Karpas-422 (cell line): Measurements from ENCODE around the gene GPX4. TPM values are rescaled to one million over a fixed set of nuclear protein-coding genes. Genes with fewer than 3 reads are reported as not detected.

ENCODE experiments used
- DNase-seq: peaks from one replicate; pipeline ENCODE4 v3.0.0-alpha.2; 2015
- H2AFZ ChIP-seq: fragments of 200-600 bp; sonication (generic); 2 replicates; pipeline ENCODE4 v1.6.1; 2014; ENCODE audit warnings: antibody characterized with exemption, low read length, mixed read lengths
- H3K27ac ChIP-seq: fragments of 200-600 bp; sonication (generic); 2 replicates; pipeline ENCODE4 v1.5.1; 2014; ENCODE audit warnings: mild to moderate bottlenecking, low read length, moderate library complexity
- H3K27me3 ChIP-seq: fragments of 200-600 bp; sonication (generic); 2 replicates; pipeline ENCODE4 v1.6.1; 2014; ENCODE audit warnings: low read length, mixed read lengths
- H3K36me3 ChIP-seq: fragments of 200-600 bp; sonication (generic); 2 replicates; pipeline ENCODE4 v1.6.1; 2014; ENCODE audit warnings: low read length, mixed read lengths; ENCODE audit not compliant: insufficient read depth
- H3K4me1 ChIP-seq: fragments of 200-600 bp; sonication (generic); 2 replicates; pipeline ENCODE4 v1.6.1; 2014; ENCODE audit warnings: mild to moderate bottlenecking, low read length, mixed read lengths
- H3K4me2 ChIP-seq: fragments of 200-600 bp; sonication (generic); 2 replicates; pipeline ENCODE4 v1.6.1; 2014; ENCODE audit warnings: low read length, low read depth, mild to moderate bottlenecking; ENCODE audit not compliant: poor library complexity, severe bottlenecking
- H3K4me3 ChIP-seq: fragments of 200-600 bp; sonication (generic); 2 replicates; pipeline ENCODE4 v1.5.1; 2014; ENCODE audit warnings: mild to moderate bottlenecking, antibody characterized with exemption, low read length, mixed read lengths
- H3K79me2 ChIP-seq: fragments of 200-600 bp; sonication (generic); 2 replicates; pipeline ENCODE4 v1.6.1; 2014; ENCODE audit warnings: mild to moderate bottlenecking, low read length, mixed read lengths
- H3K9ac ChIP-seq: fragments of 200-600 bp; sonication (generic); 2 replicates; pipeline ENCODE4 v1.6.0; 2014; ENCODE audit warnings: low read length
- H3K9me2 ChIP-seq: fragments of 200-600 bp; sonication (generic), shearing (Covaris generic); replicated peaks from 2 replicates; pipeline ENCODE4 v1.6.0; 2014; ENCODE audit warnings: mild to moderate bottlenecking, low read length, moderate library complexity; ENCODE audit not compliant: insufficient read depth
- H3K9me3 ChIP-seq: fragments of 300-700, 200-600 bp; sonication (generic); 2 replicates; pipeline ENCODE4 v1.6.1; 2014; ENCODE audit warnings: low read length, mixed read lengths
- H4K20me1 ChIP-seq: fragments of 200-600 bp; sonication (generic); 2 replicates; pipeline ENCODE4 v1.6.1; 2014; ENCODE audit warnings: mild to moderate bottlenecking, antibody characterized with exemption, low read length, low read depth; ENCODE audit not compliant: insufficient read depth
- total RNA-seq: library from RNA; depleted of rRNA; stranded (reverse); fragments of >200 nt; shearing (Covaris generic); gene quantifications from 2 replicates; pipeline ENCODE4 v1.2.3, GENCODE V29; 2014; ENCODE audit warnings: low replicate concordance; rRNA removed

GPX4 gene
- total RNA-seq, 1 experiment from 2014 or later, result 286 TPM

DNA sequence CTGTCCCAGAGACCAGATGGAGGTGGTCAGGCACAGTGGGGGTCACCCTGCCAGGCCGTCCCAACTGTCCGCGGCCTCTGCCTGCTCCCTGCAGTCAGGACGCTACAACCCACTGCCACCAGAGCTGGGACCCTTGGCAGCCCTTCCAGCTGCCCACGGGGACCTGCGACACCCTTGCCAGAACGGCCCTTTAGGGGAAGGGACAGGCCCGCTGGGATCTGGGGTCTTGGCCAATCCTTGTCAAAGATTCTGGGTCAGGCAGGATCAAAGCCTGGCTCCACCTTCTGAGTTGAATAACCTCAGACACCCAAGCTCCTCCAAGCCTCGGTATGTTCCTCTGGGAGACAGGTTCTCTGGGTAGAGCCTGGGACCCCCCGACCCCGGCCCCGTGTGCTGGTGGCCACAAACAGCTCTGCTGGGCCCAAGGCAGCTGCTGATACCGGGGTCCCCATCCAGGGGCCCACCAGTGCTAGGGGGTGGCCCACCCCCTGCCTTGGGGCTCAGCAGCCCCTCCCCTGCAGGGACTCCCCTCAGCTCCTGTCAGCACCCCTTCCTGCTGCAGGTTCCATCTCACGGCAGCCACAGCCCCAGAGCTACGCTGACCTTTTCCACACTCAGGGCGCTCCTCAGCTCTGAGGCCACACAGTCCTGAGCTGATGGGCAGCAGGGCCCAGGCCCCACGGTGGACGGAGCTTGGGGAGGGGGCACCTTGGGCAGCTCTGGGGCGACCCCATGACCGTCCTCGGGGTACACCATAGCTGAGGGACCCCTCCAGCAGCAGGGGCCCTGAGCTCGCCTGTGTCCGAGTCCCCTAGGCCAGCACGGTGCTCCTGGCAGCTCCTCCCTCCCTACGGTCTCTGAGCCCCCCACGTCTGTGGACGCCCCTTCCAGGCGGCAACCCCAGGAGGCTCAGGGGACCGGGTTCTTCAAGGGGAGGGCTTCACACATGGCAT, 51.8 kb downstream of the GPX4 start:
- Histone ChIP-seq H3K27ac (no peak overlapping the region), H2AFZ (no peak overlapping the region), H3K4me2 (no peak overlapping the region), H3K36me3 (no peaks in the 10 kb centered on the region; the same call in 1 of the 2 replicates), H3K9me2 (no peaks in the 10 kb centered on the region), H4K20me1 (0 out of 2 replicates have a peak, but pooled peaks cover 3% of the 10 kb centered on the region), H3K4me1 (no peaks in the 10 kb centered on the region), H3K79me2 (peaks cover 12% of the 10 kb centered on the region; the same call in 1 of the 2 replicates), H3K27me3 (no peaks in the 10 kb centered on the region), H3K9ac (no peak overlapping the region), H3K9me3 (no peaks in the 10 kb centered on the region), H3K4me3 (no peak overlapping the region)
- DNase-seq, result no peak

Other genes with a start within 250 kb of the GPX4 start
- gene CFD, start 244.3 kb upstream of the GPX4 start, total RNA-seq, result 1.5 and 6.9 TPM in 2 replicates
- gene MED16, start 210.8 kb upstream of the GPX4 start, total RNA-seq, result 10.8 and 14.1 TPM in 2 replicates
- gene RNU6-9, start 210.5 kb upstream of the GPX4 start, total RNA-seq, result not detected in 2 replicates
- gene R3HDM4, start 190.8 kb upstream of the GPX4 start, total RNA-seq, result 41.9 and 43.8 TPM in 2 replicates
- not detected in 2 replicates for gene KISS1R, start 186.7 kb upstream of the GPX4 start, total RNA-seq
- gene ARID3A, start 178.0 kb upstream of the GPX4 start, total RNA-seq, result 2.0 and 4.6 TPM in 2 replicates
- 41.1 and 87.2 TPM in 2 replicates for gene WDR18, start 119.6 kb upstream of the GPX4 start, total RNA-seq
- gene GRIN3B, start 103.6 kb upstream of the GPX4 start, total RNA-seq, result 1.4 TPM in 1 of 2 replicates, not detected in the other
- 133 and 167 TPM in 2 replicates for gene TMEM259, start 82.9 kb upstream of the GPX4 start, total RNA-seq
- not detected in 2 replicates for gene RNU6-2, start 82.5 kb upstream of the GPX4 start, total RNA-seq
- gene CNN2, start 77.4 kb upstream of the GPX4 start, total RNA-seq, result 88.6 and 97.9 TPM in 2 replicates
- gene ABCA7, start 63.9 kb upstream of the GPX4 start, total RNA-seq, result 23.8 and 31.7 TPM in 2 replicates
- 31.5 and 114 TPM in 2 replicates for gene ARHGAP45, start 36.8 kb upstream of the GPX4 start, total RNA-seq
- gene POLR2E, start 8.6 kb upstream of the GPX4 start, total RNA-seq, result 117 and 222 TPM in 2 replicates
- gene SBNO2, start 70.3 kb downstream of the GPX4 start, total RNA-seq, result 7.9 and 17.1 TPM in 2 replicates
- gene STK11, start 101.8 kb downstream of the GPX4 start, total RNA-seq, result 40.3 and 102 TPM in 2 replicates
- gene CBARP, start 134.0 kb downstream of the GPX4 start, total RNA-seq, result 1.6 and 4.1 TPM in 2 replicates
- 64.3 and 110 TPM in 2 replicates for gene ATP5F1D, start 137.8 kb downstream of the GPX4 start, total RNA-seq
- 21.4 and 40.5 TPM in 2 replicates for gene MIDN, start 144.6 kb downstream of the GPX4 start, total RNA-seq
- 141 and 291 TPM in 2 replicates for gene CIRBP, start 165.3 kb downstream of the GPX4 start, total RNA-seq
- 32.7 and 68.1 TPM in 2 replicates for gene FAM174C, start 171.5 kb downstream of the GPX4 start, total RNA-seq
- gene EFNA2, start 181.9 kb downstream of the GPX4 start, total RNA-seq, result not detected in 2 replicates